WI38 (cell line): ENCODE data around the gene NFKBIE.

Source experiments
- H3K4me3 ChIP-seq: 2 replicates; pipeline ENCODE4 v1.5.1; 2011; ENCODE audit warnings: low read depth, mild to moderate bottlenecking, control low read depth, low read length
- TF ChIP-seq, protein P1 (sequence below): IDR thresholded peaks from 2 replicates; pipeline ENCODE4 v1.5.1; 2012; ENCODE audit warnings: low read depth, mild to moderate bottlenecking, control low read depth, low read length

Gene NFKBIE

DNA sequence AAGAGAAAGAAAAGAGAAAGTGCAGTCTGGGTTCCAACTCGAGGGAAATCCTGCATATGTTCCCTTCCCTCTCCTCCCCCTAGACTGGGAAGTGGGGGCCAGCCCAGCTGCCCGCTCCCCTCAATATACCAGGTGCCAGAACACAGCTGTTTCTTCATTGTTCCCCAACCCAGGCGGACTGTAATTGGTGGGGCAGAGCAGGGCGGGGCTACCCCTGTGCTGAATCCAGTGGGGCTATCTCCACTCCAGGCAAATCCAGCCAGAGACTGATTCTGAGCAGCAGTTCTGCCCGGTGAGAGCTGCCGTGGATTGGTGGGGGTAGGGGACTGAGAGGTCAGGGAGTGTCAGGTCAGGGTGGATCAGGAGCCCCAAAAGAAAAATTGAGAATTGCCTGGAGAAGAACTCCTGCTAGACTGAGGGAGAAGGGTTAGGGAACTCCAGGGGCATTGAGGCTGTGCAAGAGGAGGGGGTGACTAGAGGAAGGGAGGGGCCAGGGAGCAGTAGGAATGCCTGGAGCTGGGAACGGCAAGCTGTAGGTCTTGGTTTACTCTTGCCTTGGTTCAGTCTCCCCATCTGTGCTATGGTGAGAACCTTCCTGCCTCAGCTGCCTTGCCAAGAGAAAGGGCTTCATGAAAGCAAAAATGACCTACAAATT, 48.5 kb downstream of the NFKBIE start, which contains the start of gene MYMX:
Gene MYMX, plus strand, starts transcription at position 250 of the 655 bp plus-strand sequence. CDS start 546 bp downstream, outside the sequence.
- H3K4me3 ChIP-seq, result no peak within 1 kb of the TSS
- TF ChIP-seq, protein P1, sequence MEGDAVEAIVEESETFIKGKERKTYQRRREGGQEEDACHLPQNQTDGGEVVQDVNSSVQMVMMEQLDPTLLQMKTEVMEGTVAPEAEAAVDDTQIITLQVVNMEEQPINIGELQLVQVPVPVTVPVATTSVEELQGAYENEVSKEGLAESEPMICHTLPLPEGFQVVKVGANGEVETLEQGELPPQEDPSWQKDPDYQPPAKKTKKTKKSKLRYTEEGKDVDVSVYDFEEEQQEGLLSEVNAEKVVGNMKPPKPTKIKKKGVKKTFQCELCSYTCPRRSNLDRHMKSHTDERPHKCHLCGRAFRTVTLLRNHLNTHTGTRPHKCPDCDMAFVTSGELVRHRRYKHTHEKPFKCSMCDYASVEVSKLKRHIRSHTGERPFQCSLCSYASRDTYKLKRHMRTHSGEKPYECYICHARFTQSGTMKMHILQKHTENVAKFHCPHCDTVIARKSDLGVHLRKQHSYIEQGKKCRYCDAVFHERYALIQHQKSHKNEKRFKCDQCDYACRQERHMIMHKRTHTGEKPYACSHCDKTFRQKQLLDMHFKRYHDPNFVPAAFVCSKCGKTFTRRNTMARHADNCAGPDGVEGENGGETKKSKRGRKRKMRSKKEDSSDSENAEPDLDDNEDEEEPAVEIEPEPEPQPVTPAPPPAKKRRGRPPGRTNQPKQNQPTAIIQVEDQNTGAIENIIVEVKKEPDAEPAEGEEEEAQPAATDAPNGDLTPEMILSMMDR, result no peak

DNA sequence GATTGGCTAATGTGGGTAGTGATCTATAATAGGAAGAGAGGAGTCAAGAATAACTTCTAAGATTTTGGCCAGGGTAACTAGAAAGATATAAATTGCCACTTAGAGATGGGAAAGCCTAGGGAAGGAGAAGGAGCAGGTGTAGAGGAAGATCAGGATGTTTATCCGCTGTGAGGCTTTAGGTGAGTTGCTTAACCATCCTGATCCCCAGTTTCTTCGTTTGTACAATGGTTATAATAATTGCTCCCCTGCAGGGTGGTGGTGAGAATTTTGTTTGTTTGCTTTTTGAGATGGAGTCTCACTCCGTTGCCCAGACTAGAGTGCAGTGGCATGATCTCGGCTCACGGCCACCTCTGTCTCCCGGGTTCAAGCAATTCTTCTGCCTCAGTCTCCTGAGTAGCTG, 51.0 kb downstream of the NFKBIE start:
- TF ChIP-seq, protein P1, result no peak
- no peak overlapping the region for H3K4me3 ChIP-seq

- H3K4me3 ChIP-seq, result no peak overlapping the region
- TF ChIP-seq, protein P1, result no peak
Measured at GRCh38 chr6:44211284-44211683, 54.1 kb downstream of the NFKBIE start.
